ENCODE results near the gene NDUFAF7. TPM values are rescaled to one million over a fixed set of nuclear protein-coding genes. Genes with fewer than 3 reads are reported as not detected.

NDUFAF7 gene
- total RNA-seq, 1 experiment from 2014 or later = 25.0 TPM

GRCh38 chr2:37188570-37188969 is 42.9 kb upstream of the NDUFAF7 start, which contains the start of gene SULT6B1:
Gene SULT6B1, minus strand, starts transcription at chr2:37188670. Its CDS starts 30 bp downstream, at chr2:37188640.
- CTCF ChIA-PET = no interaction called here
- no peak within 1 kb of the TSS for H3K27ac ChIP-seq (ENCODE audit: low read depth, low read length, poor library complexity, severe bottlenecking)
- no TSS peak for BruUV-seq (replicated peaks)
- no peaks in the 10 kb centered on the region for H3K9me3 ChIP-seq (ENCODE audit: low read depth, low read length, poor library complexity, severe bottlenecking)
- TF ChIP-seq CTCF (conservative IDR thresholded peaks at IDR 0.05; ENCODE audit: low read depth, low read length) = no peak
- no peak for TF ChIP-seq EZH2 (IDR thresholded peaks at IDR 0.05; ENCODE audit: borderline replicate concordance, low read depth, low read length, poor library complexity, severe bottlenecking)
- H3K4me3 ChIP-seq (ENCODE audit: low read depth, low read length, poor library complexity, severe bottlenecking) = no peak within 1 kb of the TSS
- POLR2A ChIA-PET (ENCODE audit: low non-redundant PET) = no interaction called here
- intact Hi-C loops (cut with micrococcal nuclease; ENCODE audit: unreplicated experiment) = no loop called here
- no peak for DNase-seq (ENCODE audit: low spot score)
- H3K4me1 ChIP-seq (ENCODE audit: insufficient read depth, low read length, poor library complexity, severe bottlenecking) = peaks cover 5% of the 10 kb centered on the region
- no peaks in the 10 kb centered on the region for H3K36me3 ChIP-seq (ENCODE audit: insufficient read depth, low read length, poor library complexity, severe bottlenecking)
- no peaks in the 10 kb centered on the region for H3K27me3 ChIP-seq (replicated peaks; ENCODE audit: insufficient read depth, low read depth, low read length, poor library complexity)

- no TSS peak for BruUV-seq (replicated peaks)
- Histone ChIP-seq H3K36me3 (ENCODE audit: insufficient read depth, low read length, poor library complexity, severe bottlenecking) (no peaks in the 10 kb centered on the region), H3K4me1 (ENCODE audit: insufficient read depth, low read length, poor library complexity, severe bottlenecking) (peaks cover 5% of the 10 kb centered on the region), H3K4me3 (ENCODE audit: low read depth, low read length, poor library complexity, severe bottlenecking) (no peak overlapping the region), H3K27me3 (replicated peaks; ENCODE audit: insufficient read depth, low read depth, low read length, poor library complexity) (no peaks in the 10 kb centered on the region), H3K9me3 (ENCODE audit: low read depth, low read length, poor library complexity, severe bottlenecking) (no peaks in the 10 kb centered on the region), H3K27ac (ENCODE audit: low read depth, low read length, poor library complexity, severe bottlenecking) (peak overlapping the region; percentile 7)
- CTCF ChIA-PET = interaction anchor here (1.0 kb wide), 1 partner anchor 30 kb away, joined by 4 read pairs; no protein-coding TSS in a partner anchor
- POLR2A ChIA-PET (ENCODE audit: low non-redundant PET) = interaction anchor here (0.6 kb wide), 1 partner anchor 24 kb away, joined by 5 read pairs; no protein-coding TSS in a partner anchor
- TF ChIP-seq EZH2 (IDR thresholded peaks at IDR 0.05; ENCODE audit: borderline replicate concordance, low read depth, low read length, poor library complexity, severe bottlenecking) (no peak), CTCF (conservative IDR thresholded peaks at IDR 0.05; ENCODE audit: low read depth, low read length) (no peak)
- DNase-seq (ENCODE audit: low spot score) = peak; percentile 90
- intact Hi-C loops (cut with micrococcal nuclease; ENCODE audit: unreplicated experiment) = no loop called here
Measured at GRCh38 chr2:37189452-37190153, 41.9 kb upstream of the NDUFAF7 start.

- Histone ChIP-seq H3K4me1 (ENCODE audit: insufficient read depth, low read length, poor library complexity, severe bottlenecking) (peaks cover 5% of the 10 kb centered on the region), H3K9me3 (ENCODE audit: low read depth, low read length, poor library complexity, severe bottlenecking) (no peaks in the 10 kb centered on the region), H3K4me3 (ENCODE audit: low read depth, low read length, poor library complexity, severe bottlenecking) (no peak overlapping the region), H3K36me3 (ENCODE audit: insufficient read depth, low read length, poor library complexity, severe bottlenecking) (no peaks in the 10 kb centered on the region), H3K27me3 (replicated peaks; ENCODE audit: insufficient read depth, low read depth, low read length, poor library complexity) (no peaks in the 10 kb centered on the region), H3K27ac (ENCODE audit: low read depth, low read length, poor library complexity, severe bottlenecking) (no peak overlapping the region)
- TF ChIP-seq CTCF (conservative IDR thresholded peaks at IDR 0.05; ENCODE audit: low read depth, low read length) = no peak
- no peak for TF ChIP-seq EZH2 (IDR thresholded peaks at IDR 0.05; ENCODE audit: borderline replicate concordance, low read depth, low read length, poor library complexity, severe bottlenecking)
- BruUV-seq (replicated peaks) = no TSS peak
- ChIA-PET POLR2A (ENCODE audit: low non-redundant PET) (no interaction called here), CTCF (no interaction called here)
- no peak for DNase-seq (ENCODE audit: low spot score)
- intact Hi-C loops (cut with micrococcal nuclease; ENCODE audit: unreplicated experiment) = no loop called here
Measured at GRCh38 chr2:37190290-37190689, 41.2 kb upstream of the NDUFAF7 start.

Measured in A673 (cell line).